HG03103 (cell line): ENCODE measurements around the gene ZNF888.
"Not testable (repeated sequence)": the region's sequence is repeated elsewhere in the genome, so short reads cannot be mapped to it uniquely, and the experiment has no call there.

Source experiments
- ATAC-seq: cut with Tn5 transposase; IDR thresholded peaks from one replicate; pipeline ENCODE4 v1.9.1; 2021; ENCODE audit warnings: low read depth; ENCODE audit not compliant: unreplicated experiment

Gene ZNF888

GRCh38 chr19:52922841-52923777 lies at the start of gene ZNF888:
Gene ZNF888 (minus strand): TSS chr19:52923428. CDS start chr19:52917873, 5,555 bp downstream.
- peak; percentile 92 for ATAC-seq

- ATAC-seq: no peak
Measured at GRCh38 chr19:52967772-52968171, 44.5 kb upstream of the ZNF888 start.

- ATAC-seq: no peak
Measured at GRCh38 chr19:52963247-52963618, 40.0 kb upstream of the ZNF888 start.

- ATAC-seq: peak; percentile 93
Measured at GRCh38 chr19:52962394-52963246, 39.4 kb upstream of the ZNF888 start, which contains the start of gene ZNF816. Gene ZNF816 (minus strand): TSS chr19:52962881. CDS start chr19:52956089, 6,792 bp downstream.

GRCh38 chr19:52961981-52962380 lies 38.8 kb upstream of the ZNF888 start:
- ATAC-seq: no peak

- no peak for ATAC-seq
Measured at GRCh38 chr19:52959613-52960295, 36.5 kb upstream of the ZNF888 start.

GRCh38 chr19:52957591-52957990 lies 34.4 kb upstream of the ZNF888 start:
- ATAC-seq: no peak

- no peak for ATAC-seq
Measured at GRCh38 chr19:52956917-52957316, 33.7 kb upstream of the ZNF888 start.

GRCh38 chr19:52949422-52949821 lies 26.2 kb upstream of the ZNF888 start:
- ATAC-seq: no peak

GRCh38 chr19:52948025-52948770 lies 25.0 kb upstream of the ZNF888 start:
- no peak for ATAC-seq

GRCh38 chr19:52946322-52947310 lies 23.4 kb upstream of the ZNF888 start:
- ATAC-seq: no peak

GRCh38 chr19:52945652-52946321 lies 22.6 kb upstream of the ZNF888 start:
- ATAC-seq: no peak

GRCh38 chr19:52944703-52945493 lies 21.7 kb upstream of the ZNF888 start:
- not testable (repeated sequence) for ATAC-seq

GRCh38 chr19:52943884-52944643 lies 20.8 kb upstream of the ZNF888 start:
- ATAC-seq: no peak

- no peak for ATAC-seq
Measured at GRCh38 chr19:52943134-52943883, 20.1 kb upstream of the ZNF888 start.
